ENCODE measurements around the gene P2RX1.

DNA sequence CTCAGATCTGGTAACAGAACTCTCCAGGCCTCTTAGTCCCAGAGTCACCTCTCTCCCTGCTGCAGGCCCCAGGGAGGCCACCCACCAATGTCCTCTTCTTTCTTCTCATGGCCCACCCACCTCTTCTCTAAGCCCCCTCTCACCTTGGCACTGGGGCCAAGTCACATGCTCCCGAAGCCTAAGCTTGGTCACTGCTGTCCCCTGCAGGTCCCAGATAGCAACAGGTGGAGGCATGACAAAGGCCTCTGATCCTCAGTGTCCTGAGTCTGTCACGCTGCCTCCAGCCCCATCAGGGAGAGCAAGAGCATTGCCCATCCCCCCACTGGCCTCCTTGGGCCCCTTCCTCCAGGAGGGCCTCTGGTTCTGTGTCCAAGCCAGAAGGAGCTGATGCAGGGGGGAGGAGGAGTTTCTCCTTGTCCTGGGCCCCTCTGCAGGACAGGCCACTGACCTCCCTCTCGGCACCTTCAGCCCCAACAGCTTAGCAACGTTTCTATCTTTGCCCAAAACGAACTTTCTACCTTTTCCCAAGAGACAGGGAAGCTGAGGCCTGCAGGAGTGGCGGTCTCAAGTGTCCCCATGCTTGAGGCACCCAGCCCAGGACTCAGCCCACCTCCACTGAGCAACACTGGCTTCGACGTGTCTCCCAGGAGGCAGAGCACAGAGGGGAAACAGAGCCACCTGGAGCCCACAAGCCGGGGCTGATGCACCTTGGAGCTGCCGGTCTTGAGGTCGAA lies 8.6 kb downstream of the P2RX1 start:
- TF ChIP-seq, protein P1, sequence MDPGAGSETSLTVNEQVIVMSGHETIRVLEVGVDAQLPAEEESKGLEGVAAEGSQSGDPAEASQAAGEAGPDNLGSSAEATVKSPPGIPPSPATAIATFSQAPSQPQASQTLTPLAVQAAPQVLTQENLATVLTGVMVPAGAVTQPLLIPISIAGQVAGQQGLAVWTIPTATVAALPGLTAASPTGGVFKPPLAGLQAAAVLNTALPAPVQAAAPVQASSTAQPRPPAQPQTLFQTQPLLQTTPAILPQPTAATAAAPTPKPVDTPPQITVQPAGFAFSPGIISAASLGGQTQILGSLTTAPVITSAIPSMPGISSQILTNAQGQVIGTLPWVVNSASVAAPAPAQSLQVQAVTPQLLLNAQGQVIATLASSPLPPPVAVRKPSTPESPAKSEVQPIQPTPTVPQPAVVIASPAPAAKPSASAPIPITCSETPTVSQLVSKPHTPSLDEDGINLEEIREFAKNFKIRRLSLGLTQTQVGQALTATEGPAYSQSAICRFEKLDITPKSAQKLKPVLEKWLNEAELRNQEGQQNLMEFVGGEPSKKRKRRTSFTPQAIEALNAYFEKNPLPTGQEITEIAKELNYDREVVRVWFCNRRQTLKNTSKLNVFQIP (CRISPR knock-in tag; IDR thresholded peaks at IDR 0.05; ENCODE audit: borderline replicate concordance, low read depth), result no peak
- TF ChIP-seq, protein P2, sequence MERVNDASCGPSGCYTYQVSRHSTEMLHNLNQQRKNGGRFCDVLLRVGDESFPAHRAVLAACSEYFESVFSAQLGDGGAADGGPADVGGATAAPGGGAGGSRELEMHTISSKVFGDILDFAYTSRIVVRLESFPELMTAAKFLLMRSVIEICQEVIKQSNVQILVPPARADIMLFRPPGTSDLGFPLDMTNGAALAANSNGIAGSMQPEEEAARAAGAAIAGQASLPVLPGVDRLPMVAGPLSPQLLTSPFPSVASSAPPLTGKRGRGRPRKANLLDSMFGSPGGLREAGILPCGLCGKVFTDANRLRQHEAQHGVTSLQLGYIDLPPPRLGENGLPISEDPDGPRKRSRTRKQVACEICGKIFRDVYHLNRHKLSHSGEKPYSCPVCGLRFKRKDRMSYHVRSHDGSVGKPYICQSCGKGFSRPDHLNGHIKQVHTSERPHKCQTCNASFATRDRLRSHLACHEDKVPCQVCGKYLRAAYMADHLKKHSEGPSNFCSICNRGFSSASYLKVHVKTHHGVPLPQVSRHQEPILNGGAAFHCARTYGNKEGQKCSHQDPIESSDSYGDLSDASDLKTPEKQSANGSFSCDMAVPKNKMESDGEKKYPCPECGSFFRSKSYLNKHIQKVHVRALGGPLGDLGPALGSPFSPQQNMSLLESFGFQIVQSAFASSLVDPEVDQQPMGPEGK (CRISPR knock-in tag; IDR thresholded peaks at IDR 0.05; ENCODE audit: borderline replicate concordance), result no peak
- TF ChIP-seq ARNTL (CRISPR knock-in tag; IDR thresholded peaks at IDR 0.05; ENCODE audit: borderline replicate concordance, low read depth) (no peak), ZNF565 (CRISPR knock-in tag; conservative IDR thresholded peaks at IDR 0.05; ENCODE audit: low read depth) (no peak)

All from SK-N-SH treated with all-trans-retinoic acid at 6 μM for 48 hours (cell line).